Mucosa of stomach (tissue), 1 donor: ENCODE measurements around the gene IQCC.

Experiments used
- H3K27me3 ChIP-seq: one replicate; pipeline ENCODE4 v1.7.0; 2013; ENCODE audit warnings: mild to moderate bottlenecking, low read length; ENCODE audit not compliant: control insufficient read depth, insufficient read depth
- H3K36me3 ChIP-seq: one replicate; pipeline ENCODE4 v1.7.0; 2013; ENCODE audit warnings: low read length; ENCODE audit not compliant: control insufficient read depth, insufficient read depth
- H3K4me1 ChIP-seq: one replicate; pipeline ENCODE4 v1.7.0; 2013; ENCODE audit warnings: mild to moderate bottlenecking, low read length; ENCODE audit not compliant: control insufficient read depth, insufficient read depth
- H3K4me3 ChIP-seq: one replicate; pipeline ENCODE4 v1.7.0; 2013; ENCODE audit warnings: low read length
- H3K9ac ChIP-seq: one replicate; pipeline ENCODE4 v1.7.0; 2013; ENCODE audit warnings: mild to moderate bottlenecking, low read length, moderate library complexity
- H3K9me3 ChIP-seq: one replicate; pipeline ENCODE4 v1.7.0; 2013; ENCODE audit warnings: mild to moderate bottlenecking, low read length, moderate library complexity; ENCODE audit not compliant: control insufficient read depth
- donor health status: Pancreatic carcinoma.

Gene IQCC

GRCh38 chr1:32239790-32240139 lies 34.3 kb downstream of the IQCC start:
- Histone ChIP-seq H3K9me3 (no peaks in the 10 kb centered on the region), H3K27me3 (no peaks in the 10 kb centered on the region), H3K4me3 (peak overlapping the region; percentile 70), H3K9ac (peak overlapping the region; percentile 68), H3K36me3 (no peaks in the 10 kb centered on the region), H3K4me1 (peaks cover 6% of the 10 kb centered on the region)

DNA sequence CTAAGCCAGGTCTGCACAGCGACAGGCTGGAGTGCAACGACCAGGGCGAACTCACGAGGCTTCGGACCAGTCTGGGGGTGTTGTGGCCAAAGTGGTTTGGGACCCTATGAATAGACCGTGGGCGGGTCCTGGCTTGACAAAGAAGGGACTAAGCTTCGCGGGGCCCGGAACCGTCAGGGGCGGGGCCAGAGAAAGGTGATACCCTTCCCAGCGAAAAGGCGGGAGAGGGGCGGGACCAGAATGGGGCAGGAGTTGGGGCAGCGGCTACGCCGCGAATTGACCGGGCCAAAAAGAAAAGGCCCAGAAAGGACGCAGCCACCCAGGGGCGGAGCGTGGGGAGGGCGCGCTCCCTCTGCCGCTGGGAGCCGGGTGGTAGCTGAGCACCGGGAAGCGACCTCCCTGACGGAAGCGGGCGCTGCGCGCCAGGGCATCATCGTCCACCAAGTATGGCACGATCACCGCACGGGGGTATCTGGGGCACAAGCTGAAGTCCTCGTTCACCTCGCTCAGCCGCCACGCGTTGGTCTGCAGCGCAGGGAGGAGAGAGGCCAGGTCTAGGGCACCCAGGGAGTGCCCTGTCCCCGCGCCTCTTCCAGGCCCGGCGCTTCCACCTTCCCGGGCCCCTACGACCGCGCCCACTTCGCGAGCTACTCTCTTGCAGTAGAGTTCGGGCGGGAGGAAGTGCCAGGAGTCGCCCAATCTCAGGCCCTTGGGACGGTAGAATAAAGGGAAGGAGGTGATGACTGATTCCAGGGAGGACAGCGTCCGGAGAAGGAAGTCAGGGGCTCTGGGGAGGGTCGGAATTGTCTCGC lies 34.9 kb downstream of the IQCC start:
- no peaks in the 10 kb centered on the region for H3K27me3 ChIP-seq
- peaks cover 6% of the 10 kb centered on the region for H3K4me1 ChIP-seq
- peak overlapping the region; percentile 68 for H3K9ac ChIP-seq
- peak overlapping the region; percentile 70 for H3K4me3 ChIP-seq
- H3K9me3 ChIP-seq = no peaks in the 10 kb centered on the region
- H3K36me3 ChIP-seq = no peaks in the 10 kb centered on the region

- peaks cover 6% of the 10 kb centered on the region for H3K4me1 ChIP-seq
- H3K9me3 ChIP-seq = no peaks in the 10 kb centered on the region
- peak overlapping the region; percentile 70 for H3K4me3 ChIP-seq
- H3K9ac ChIP-seq = peak overlapping the region; percentile 68
- H3K36me3 ChIP-seq = no peaks in the 10 kb centered on the region
- no peaks in the 10 kb centered on the region for H3K27me3 ChIP-seq
These were observed 35.7 kb downstream of the IQCC start for GRCh38 chr1:32241001-32241763.

- no peaks in the 10 kb centered on the region for H3K9me3 ChIP-seq
- no peak overlapping the region for H3K4me3 ChIP-seq
- no peak overlapping the region for H3K9ac ChIP-seq
- H3K36me3 ChIP-seq = no peaks in the 10 kb centered on the region
- H3K4me1 ChIP-seq = peaks cover 6% of the 10 kb centered on the region
- no peaks in the 10 kb centered on the region for H3K27me3 ChIP-seq
These were observed 36.9 kb downstream of the IQCC start for GRCh38 chr1:32242341-32242851.

DNA sequence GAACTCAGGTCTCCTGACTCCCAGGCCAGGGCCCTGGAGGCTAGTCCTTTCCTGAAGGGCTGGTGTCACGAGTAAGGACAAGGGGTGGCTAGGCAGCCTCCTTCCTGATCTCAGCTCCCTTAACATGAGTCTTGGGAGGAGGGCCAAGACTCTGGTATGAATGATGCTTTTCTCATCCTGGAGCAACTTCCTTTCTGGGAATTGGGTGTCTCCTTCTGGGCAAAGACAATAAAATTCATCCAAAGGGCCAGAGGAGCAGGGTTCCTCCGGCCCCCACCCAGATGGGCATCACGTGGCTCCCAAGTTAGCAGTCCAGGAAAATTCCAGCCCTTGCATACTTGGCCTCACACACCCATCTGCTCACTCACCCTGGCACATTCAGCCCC lies 41.4 kb downstream of the IQCC start, which contains the start of gene FAM167B:
TSS of gene FAM167B (plus strand) at position 335 of the 386 bp plus-strand sequence. CDS start 200 bp downstream, outside the sequence.
- Histone ChIP-seq H3K27me3 (no peaks in the 10 kb centered on the region), H3K4me1 (peaks cover 13% of the 10 kb centered on the region), H3K36me3 (no peaks in the 10 kb centered on the region), H3K4me3 (no peak within 1 kb of the TSS), H3K9me3 (no peaks in the 10 kb centered on the region), H3K9ac (peak within 1 kb of the TSS; percentile 2)

GRCh38 chr1:32247452-32247851 lies 42.0 kb downstream of the IQCC start:
- Histone ChIP-seq H3K27me3 (no peaks in the 10 kb centered on the region), H3K36me3 (no peaks in the 10 kb centered on the region), H3K4me1 (peaks cover 12% of the 10 kb centered on the region), H3K9me3 (no peaks in the 10 kb centered on the region), H3K4me3 (no peak overlapping the region), H3K9ac (no peak overlapping the region)

DNA sequence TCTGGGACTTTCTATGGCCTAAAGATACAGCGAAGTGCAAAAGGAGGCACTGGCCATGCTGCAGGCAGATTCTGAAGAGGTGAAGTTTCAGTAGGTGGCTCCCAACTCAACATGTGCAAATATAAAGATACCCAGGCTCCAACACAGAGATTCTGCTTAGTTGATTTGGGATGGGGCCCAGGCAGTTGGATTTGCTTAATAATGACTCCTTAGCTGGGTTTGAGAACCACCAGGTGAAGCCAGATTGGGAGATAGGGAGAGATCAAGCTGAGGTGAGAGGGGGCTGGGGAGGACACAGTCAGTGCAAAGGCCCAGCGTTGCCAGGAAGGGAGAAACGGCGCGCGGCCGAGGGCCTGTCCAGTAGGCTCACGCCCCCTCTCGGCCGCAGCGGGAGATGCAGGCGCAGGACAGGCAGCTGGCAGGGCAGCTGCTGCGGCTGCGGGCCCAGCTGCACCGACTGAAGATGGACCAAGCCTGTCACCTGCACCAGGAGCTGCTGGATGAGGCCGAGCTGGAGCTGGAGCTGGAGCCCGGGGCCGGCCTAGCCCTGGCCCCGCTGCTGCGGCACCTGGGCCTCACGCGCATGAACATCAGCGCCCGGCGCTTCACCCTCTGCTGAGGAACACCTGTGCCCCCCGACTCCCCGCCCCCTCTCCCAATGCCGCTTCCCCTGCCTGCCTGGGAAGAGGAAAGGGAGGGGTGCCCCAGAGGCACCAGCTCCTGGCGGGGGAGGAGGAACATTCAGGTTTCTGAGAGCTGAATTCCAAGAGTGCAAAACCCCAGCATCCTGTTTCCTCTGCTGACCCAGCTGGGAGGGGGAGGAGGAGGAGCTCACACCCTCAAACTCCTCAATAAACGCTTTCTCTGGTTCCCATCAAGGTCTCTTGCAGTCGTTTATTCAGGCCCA lies 42.8 kb downstream of the IQCC start:
- Histone ChIP-seq H3K9ac (peak overlapping the region; percentile 2), H3K36me3 (no peaks in the 10 kb centered on the region), H3K4me1 (peaks cover 12% of the 10 kb centered on the region), H3K4me3 (no peak overlapping the region), H3K27me3 (no peaks in the 10 kb centered on the region), H3K9me3 (no peaks in the 10 kb centered on the region)

DNA sequence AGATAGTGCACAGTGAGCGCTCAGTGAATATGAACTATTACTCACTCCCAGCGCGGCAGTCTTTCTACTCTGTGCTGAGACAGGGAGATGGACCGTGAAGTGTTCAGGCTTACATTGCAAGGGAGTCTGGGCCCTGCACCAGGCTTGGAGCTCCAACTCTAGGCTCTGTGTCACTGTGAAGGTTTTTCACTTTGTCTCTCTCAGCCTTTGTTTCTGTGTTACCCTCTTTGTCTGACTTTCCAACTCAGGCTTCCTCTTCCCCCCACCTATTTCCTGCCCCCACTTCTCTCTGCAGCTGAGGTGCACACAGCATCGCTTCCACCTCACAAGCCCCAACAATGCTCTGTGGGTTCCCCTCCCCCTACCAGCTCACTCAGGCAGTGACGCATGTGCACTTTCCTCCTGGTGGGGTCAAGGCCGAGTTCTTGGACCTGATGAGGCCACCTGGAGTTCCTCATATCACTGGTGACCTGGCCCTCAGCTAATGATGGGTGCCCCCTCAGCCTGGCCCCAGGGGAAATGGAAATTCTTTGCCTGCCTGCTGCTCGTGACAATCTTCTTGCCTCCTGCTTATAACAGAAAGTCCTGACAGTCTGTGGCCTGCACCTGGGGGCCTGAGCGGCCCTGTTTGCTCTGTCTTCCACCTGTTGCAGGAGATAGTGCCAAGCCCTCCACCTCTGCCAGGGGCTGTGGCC lies 44.5 kb downstream of the IQCC start:
- peaks cover 12% of the 10 kb centered on the region for H3K4me1 ChIP-seq
- H3K9me3 ChIP-seq = no peaks in the 10 kb centered on the region
- H3K36me3 ChIP-seq = no peaks in the 10 kb centered on the region
- H3K27me3 ChIP-seq = no peaks in the 10 kb centered on the region
- H3K9ac ChIP-seq = no peak overlapping the region
- no peak overlapping the region for H3K4me3 ChIP-seq

GRCh38 chr1:32250893-32251716 lies 45.6 kb downstream of the IQCC start, which contains the start of gene LCK:
Gene LCK, plus strand, starts transcription at chr1:32251265. Its CDS starts 23,065 bp downstream, at chr1:32274330.
- no peaks in the 10 kb centered on the region for H3K9me3 ChIP-seq
- no peaks in the 10 kb centered on the region for H3K36me3 ChIP-seq
- H3K27me3 ChIP-seq = no peaks in the 10 kb centered on the region
- H3K9ac ChIP-seq = peak within 1 kb of the TSS; percentile 25
- no peak within 1 kb of the TSS for H3K4me3 ChIP-seq
- peaks cover 12% of the 10 kb centered on the region for H3K4me1 ChIP-seq

DNA sequence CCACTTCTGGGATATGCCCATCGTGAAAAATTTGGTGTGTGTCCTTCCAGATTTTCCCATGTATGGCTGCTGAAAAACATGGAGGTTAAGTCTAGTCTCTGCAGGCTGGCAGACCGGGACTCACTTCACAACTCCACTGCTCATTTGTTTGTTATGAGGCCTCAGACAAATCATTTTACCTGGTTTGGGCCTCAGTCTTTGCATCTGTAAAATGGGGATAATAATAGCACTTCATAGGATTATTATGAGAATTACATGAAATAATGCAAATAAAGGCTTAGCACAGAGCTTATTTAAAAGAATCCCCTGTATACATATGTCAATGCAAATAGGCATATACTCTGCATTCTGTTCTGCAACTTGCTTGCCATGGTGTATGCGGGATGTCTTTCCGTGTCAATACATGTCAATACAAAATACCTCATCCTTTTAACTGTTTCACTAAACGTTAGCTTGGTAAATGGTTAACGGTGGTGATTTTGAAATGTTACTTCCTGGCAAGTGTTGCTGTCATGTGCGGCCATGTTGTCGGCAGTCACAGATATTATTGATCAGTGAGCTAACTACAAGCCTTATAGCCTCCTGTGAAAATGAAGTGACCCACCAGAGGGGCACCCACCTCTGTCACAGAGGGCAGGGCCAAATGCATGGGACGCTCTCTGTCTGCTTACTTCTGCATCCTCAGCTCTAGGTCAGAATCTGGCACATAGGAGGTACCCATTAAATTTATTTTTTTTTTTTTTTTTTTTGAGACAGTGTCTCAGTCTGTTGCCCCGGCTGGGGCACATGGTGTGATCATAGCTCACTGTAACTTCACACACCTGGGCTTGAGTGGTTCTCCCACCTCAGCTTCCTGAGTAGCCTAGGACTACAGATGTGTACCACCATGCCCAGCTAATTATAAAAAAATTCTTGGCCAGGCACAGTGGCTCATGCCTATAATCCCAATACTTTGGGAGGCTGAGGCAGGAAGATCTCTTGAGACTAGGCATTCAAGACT lies 49.9 kb downstream of the IQCC start:
- no peak overlapping the region for H3K4me3 ChIP-seq
- H3K27me3 ChIP-seq = no peaks in the 10 kb centered on the region

More for the DNA sequence above, 49.9 kb downstream of the IQCC start:
- no peak overlapping the region for H3K9ac ChIP-seq
- H3K36me3 ChIP-seq = no peaks in the 10 kb centered on the region
- H3K9me3 ChIP-seq = no peaks in the 10 kb centered on the region
- H3K4me1 ChIP-seq = no peaks in the 10 kb centered on the region
